Measurements from ENCODE around the gene NOS1. TPM values are rescaled to one million over a fixed set of nuclear protein-coding genes. Genes with fewer than 3 reads are reported as not detected.

The NOS1 gene
- total RNA-seq, 2 donors from 2014 or later, result 2.6 to 8.3 TPM

- 56% methylated on average over 2 of the region's 2 CpGs for WGBS
Observed at GRCh38 chr12:117235261-117235660, 126.2 kb downstream of the NOS1 start.

DNA sequence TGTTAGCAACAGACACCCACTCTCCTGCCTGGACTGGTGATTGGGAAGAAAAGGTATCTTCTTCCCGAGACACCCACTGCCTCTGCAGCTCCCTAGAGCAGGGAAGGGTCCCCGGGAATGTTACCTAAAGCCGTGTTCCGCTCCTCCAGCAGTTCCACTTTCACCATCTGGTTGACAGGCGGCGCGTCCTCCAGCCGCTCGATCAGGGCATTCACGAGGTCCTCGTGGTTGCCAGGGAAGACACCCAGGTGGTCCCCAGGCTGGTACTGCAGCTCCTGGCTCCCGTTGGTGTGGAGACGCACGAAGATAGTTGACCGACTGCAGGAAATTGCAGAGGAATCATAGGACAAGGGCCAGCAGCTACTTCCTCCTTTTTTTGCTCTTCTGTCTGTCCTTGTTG is 127.0 kb downstream of the NOS1 start:
- DNase-seq (ENCODE audit: low spot score), result no peak
- Histone ChIP-seq H3K27ac (no peak overlapping the region), H3K4me3 (no peak overlapping the region), H3K9me3 (no peaks in the 10 kb centered on the region), H3K27me3 (replicated peaks; ENCODE audit: insufficient read depth) (no peaks in the 10 kb centered on the region), H3K4me1 (replicated peaks) (no peaks in the 10 kb centered on the region), H3K36me3 (no peaks in the 10 kb centered on the region)
- no peak for TF ChIP-seq POLR2AphosphoS5 (IDR thresholded peaks at IDR 0.05)
- intact Hi-C loops (cut with DNase I), result loop anchor here (10.0 kb wide), 1 partner anchor 350 kb away; no protein-coding TSS in a partner anchor
- WGBS, result 93% methylated on average over 15 of the region's 15 CpGs

More at GRCh38 chr12:117235261-117235660, 126.2 kb downstream of the NOS1 start:
- H3K27ac ChIP-seq, result no peak overlapping the region
- H3K36me3 ChIP-seq, result no peaks in the 10 kb centered on the region
- intact Hi-C loops (cut with DNase I), result loop anchor here (10.0 kb wide), 1 partner anchor 350 kb away; no protein-coding TSS in a partner anchor
- no peak for DNase-seq (ENCODE audit: low spot score)
- no peak overlapping the region for H3K4me3 ChIP-seq
- H3K27me3 ChIP-seq (replicated peaks; ENCODE audit: insufficient read depth), result no peaks in the 10 kb centered on the region
- TF ChIP-seq CTCF (IDR thresholded peaks at IDR 0.05) (no peak), POLR2AphosphoS5 (IDR thresholded peaks at IDR 0.05) (no peak), POLR2A (IDR thresholded peaks at IDR 0.05) (no peak)
- no peaks in the 10 kb centered on the region for H3K4me1 ChIP-seq (replicated peaks)
- H3K9me3 ChIP-seq, result no peaks in the 10 kb centered on the region

- no peaks in the 10 kb centered on the region for H3K27me3 ChIP-seq (replicated peaks; ENCODE audit: insufficient read depth)
Observed at GRCh38 chr12:117231750-117232149, 129.7 kb downstream of the NOS1 start.

DNA sequence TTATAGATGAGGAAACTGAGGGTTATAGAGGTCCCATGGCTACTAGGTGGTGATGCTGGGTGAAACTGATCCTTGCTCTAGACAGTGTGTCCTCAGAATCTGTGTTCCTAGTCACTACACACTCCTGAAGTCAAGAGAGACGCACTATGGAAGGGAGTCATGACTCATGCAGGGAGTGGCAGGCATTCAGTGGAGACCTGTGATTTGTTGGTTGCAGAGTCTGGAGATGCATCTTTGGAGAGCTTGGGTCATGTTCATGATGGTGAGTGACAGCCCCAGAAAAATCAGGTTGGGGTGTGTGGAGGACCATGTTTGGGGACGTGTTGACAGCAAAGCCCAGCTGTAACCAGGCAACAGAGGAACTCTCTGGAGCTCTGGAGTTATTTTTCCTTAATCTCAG is 133.2 kb downstream of the NOS1 start:
- Histone ChIP-seq H3K27ac (no peak overlapping the region), H3K9me3 (no peaks in the 10 kb centered on the region), H3K4me1 (replicated peaks) (no peaks in the 10 kb centered on the region), H3K36me3 (no peaks in the 10 kb centered on the region), H3K4me3 (no peak overlapping the region), H3K27me3 (replicated peaks; ENCODE audit: insufficient read depth) (no peaks in the 10 kb centered on the region)
- intact Hi-C loops (cut with DNase I), result no loop called here
- DNase-seq (ENCODE audit: low spot score), result no peak
- no peak for TF ChIP-seq POLR2A (IDR thresholded peaks at IDR 0.05)
- TF ChIP-seq POLR2AphosphoS5 (IDR thresholded peaks at IDR 0.05), result no peak
- no peak for TF ChIP-seq CTCF (IDR thresholded peaks at IDR 0.05)
- 72% methylated on average over 2 of the region's 2 CpGs for WGBS

More at GRCh38 chr12:117231750-117232149, 129.7 kb downstream of the NOS1 start:
- Histone ChIP-seq H3K36me3 (no peaks in the 10 kb centered on the region), H3K27ac (no peak overlapping the region), H3K4me3 (no peak overlapping the region), H3K9me3 (no peaks in the 10 kb centered on the region), H3K4me1 (replicated peaks) (no peaks in the 10 kb centered on the region)
- no peak for DNase-seq (ENCODE audit: low spot score)
- intact Hi-C loops (cut with DNase I), result loop anchor here (10.0 kb wide), 1 partner anchor 353 kb away; no protein-coding TSS in a partner anchor
- TF ChIP-seq POLR2A (IDR thresholded peaks at IDR 0.05) (no peak), CTCF (IDR thresholded peaks at IDR 0.05) (no peak), POLR2AphosphoS5 (IDR thresholded peaks at IDR 0.05) (no peak)
- WGBS, result 91% methylated on average over 11 of the region's 11 CpGs

- 57% methylated on average over 12 of the region's 12 CpGs for WGBS
- H3K27me3 ChIP-seq (replicated peaks; ENCODE audit: insufficient read depth), result no peaks in the 10 kb centered on the region
Observed at GRCh38 chr12:117227000-117227653, 134.3 kb downstream of the NOS1 start.

More at GRCh38 chr12:117227000-117227653, 134.3 kb downstream of the NOS1 start:
- intact Hi-C loops (cut with DNase I), result no loop called here
- Histone ChIP-seq H3K27ac (no peak overlapping the region), H3K9me3 (no peaks in the 10 kb centered on the region), H3K4me3 (no peak overlapping the region), H3K4me1 (replicated peaks) (no peaks in the 10 kb centered on the region), H3K36me3 (no peaks in the 10 kb centered on the region)
- no peak for TF ChIP-seq CTCF (IDR thresholded peaks at IDR 0.05)
- no peak for TF ChIP-seq POLR2AphosphoS5 (IDR thresholded peaks at IDR 0.05)
- TF ChIP-seq POLR2A (IDR thresholded peaks at IDR 0.05), result no peak
- no peak for DNase-seq (ENCODE audit: low spot score)
